B cell (primary cell): ENCODE data around the gene ZNF57. TPM values are rescaled to one million over a fixed set of nuclear protein-coding genes. Genes with fewer than 3 reads are reported as not detected.

Experiments used
- ATAC-seq: fragments of 200-7000 bp; cut with Tn5 transposase; one replicate; pipeline ENCODE4 v1.10.0; 2021; ENCODE audit warnings: low read depth, mild to moderate bottlenecking, moderate number of reproducible peaks, moderate library complexity
- CTCF ChIA-PET: fragments of 350-600 bp; sonication (Branson Sonifier 250); formaldehyde crosslinking; loops from one replicate; lab custom pipeline; 2021; ENCODE audit warnings: antibody characterized with exemption, inconsistent platforms; lab: Charles Lee
- POLR2A ChIA-PET: fragments of 350-600 bp; sonication (Branson Sonifier 250); formaldehyde crosslinking; loops from one replicate; lab custom pipeline; 2021; ENCODE audit warnings: antibody characterized with exemption; lab: Charles Lee
- DNase-seq: peaks from one replicate; pipeline ENCODE4 v3.0.0; 2013
- H2AFZ ChIP-seq: 2 replicates; pipeline ENCODE4 v1.6.1; 2012; ENCODE audit warnings: mild to moderate bottlenecking, low read depth, low read length; ENCODE audit not compliant: insufficient read depth, poor library complexity, severe bottlenecking
- H3K27ac ChIP-seq, 2 donors: 1 replicate in 1 of 2; 2 replicates in 1 of 2; pipeline ENCODE4 v1.5.1; 2012 to 2013; ENCODE audit warnings: low read length in 2 of 2, mild to moderate bottlenecking in 2 of 2, moderate library complexity in 1 of 2
- H3K27me3 ChIP-seq, 4 experiments: fragments of 200-600 bp in 1 of 4; sonication (generic) in 1 of 4; replicated peaks in 1 of 4; 1 replicate in 2 of 4; 2 replicates in 2 of 4; pipeline versions ENCODE4 v1.6.1 to v1.7.0; 2013 to 2016; ENCODE audit warnings: low read length in 3 of 4, mild to moderate bottlenecking in 2 of 4, mixed read lengths in 1 of 4, moderate library complexity in 1 of 4; ENCODE audit not compliant: insufficient read depth in 4 of 4, control insufficient read depth in 3 of 4; ENCODE audit errors: control extremely low read depth in 1 of 4
- H3K36me3 ChIP-seq, 2 experiments: replicated peaks in 1 of 2; 1 replicate in 1 of 2; 2 replicates in 1 of 2; pipeline versions ENCODE4 v1.6.1 to v1.7.1; 2013; ENCODE audit warnings: low read length in 1 of 2; ENCODE audit not compliant: insufficient read depth in 2 of 2, control insufficient read depth in 1 of 2; ENCODE audit errors: control extremely low read depth in 1 of 2, extremely low read depth in 1 of 2
- H3K4me1 ChIP-seq, 2 donors: fragments of 200-600 bp in 1 of 2; sonication (generic) in 1 of 2; 1 replicate in 1 of 2; 2 replicates in 1 of 2; pipeline versions ENCODE4 v1.5.1 to v1.6.1; 2013 to 2017; ENCODE audit warnings: low read length in 2 of 2; ENCODE audit not compliant: control insufficient read depth in 2 of 2, insufficient read depth in 2 of 2
- H3K4me2 ChIP-seq: replicated peaks from 2 replicates; pipeline ENCODE3; 2012; ENCODE audit warnings: mild to moderate bottlenecking, low read depth, low read length; ENCODE audit not compliant: poor library complexity, severe bottlenecking
- H3K4me3 ChIP-seq, 5 experiments: fragments of 200-600 bp in 1 of 5; sonication (generic) in 1 of 5; 1 replicate in 3 of 5; 2 replicates in 2 of 5; pipeline versions ENCODE4 v1.5.1 to v1.7.0; 2011 to 2016; ENCODE audit warnings: low read length in 4 of 5, mild to moderate bottlenecking in 4 of 5, low read depth in 2 of 5, control low read depth in 1 of 5, moderate library complexity in 1 of 5; ENCODE audit not compliant: insufficient read depth in 1 of 5; ENCODE audit errors: control extremely low read depth in 1 of 5, extremely low read depth in 1 of 5
- H3K79me2 ChIP-seq: fragments of 200-600 bp; sonication (generic); one replicate; pipeline ENCODE4 v1.6.0; 2016; ENCODE audit warnings: low read length; ENCODE audit not compliant: control insufficient read depth, insufficient read depth
- H3K9ac ChIP-seq: fragments of 200-600 bp; sonication (generic); 2 replicates; pipeline ENCODE4 v1.6.1; 2017; ENCODE audit warnings: mild to moderate bottlenecking, low read length, moderate library complexity
- H3K9me3 ChIP-seq, 3 donors: one replicate each; pipeline versions ENCODE4 v1.6.1 to v1.7.1; 2013; ENCODE audit warnings: low read length in 2 of 3; ENCODE audit not compliant: control insufficient read depth in 2 of 3, insufficient read depth in 1 of 3; ENCODE audit errors: control extremely low read depth in 1 of 3
- H4K20me1 ChIP-seq: 2 replicates; pipeline ENCODE4 v1.6.0; 2012; ENCODE audit warnings: mild to moderate bottlenecking, low read length; ENCODE audit not compliant: insufficient read depth, control insufficient read depth, poor library complexity, severe bottlenecking
- H3K27ac Mint-ChIP-seq: one replicate; pipeline ENCODE4 v1.8.0; 2021; ENCODE audit warnings: mixed read lengths
- H3K27me3 Mint-ChIP-seq: one replicate; pipeline ENCODE4 v1.8.0; 2021; ENCODE audit warnings: mixed read lengths
- H3K4me1 Mint-ChIP-seq: one replicate; pipeline ENCODE4 v1.8.0; 2021; ENCODE audit warnings: mixed read lengths
- H3K4me3 Mint-ChIP-seq: one replicate; pipeline ENCODE4 v1.8.0; 2021; ENCODE audit warnings: mixed read lengths
- H3K9me3 Mint-ChIP-seq: one replicate; pipeline ENCODE4 v1.8.0; 2022; ENCODE audit warnings: mixed read lengths; ENCODE audit not compliant: insufficient read depth
- EZH2 ChIP-seq: IDR thresholded peaks from 2 replicates; pipeline ENCODE4 v1.6.1; 2012; ENCODE audit warnings: borderline replicate concordance, low read depth, mild to moderate bottlenecking, moderate library complexity, low read length; ENCODE audit not compliant: insufficient read depth, poor library complexity, severe bottlenecking
- WGBS: methylation state at CpG from one replicate; pipeline ENCODE4 v1.1.5; 2013; ENCODE audit warnings: missing lambda C conversion rate; ENCODE audit not compliant: insufficient coverage; 5-methylcytosine and 5-hydroxymethylcytosine counted together
- intact Hi-C: fragments of 100-400 bp; cut with micrococcal nuclease; formaldehyde crosslinking; loops from one replicate; pipeline ENCODE4 v1.10.0; 2022
- polyA plus RNA-seq: library from polyadenylated mRNA; depleted of rRNA; stranded (reverse); fragments of >200 nt; gene quantifications from 2 replicates; pipeline ENCODE4 v1.2.3, GENCODE V29; 2012
- total RNA-seq, 2 donors: library from RNA; stranded (reverse); fragments of 120-200 nt in 1 of 2; gene quantifications; 1 replicate in 1 of 2; 2 replicates in 1 of 2; pipeline versions ENCODE4 v1.2.3 to v1.2.4, GENCODE V29; 2013 to 2022
- TF ChIP-seq, protein P1 (sequence below): fragments of 200-600 bp; IDR thresholded peaks from one replicate; pipeline ENCODE4 v1.8.0; 2022; ENCODE audit warnings: antibody characterized with exemption, mild to moderate bottlenecking

The ZNF57 gene
- total and polyA plus RNA-seq, 2 donors (not counting 1 experiment from before 2014, with no cell fraction given) = 1.4 to 3.4 TPM

DNA sequence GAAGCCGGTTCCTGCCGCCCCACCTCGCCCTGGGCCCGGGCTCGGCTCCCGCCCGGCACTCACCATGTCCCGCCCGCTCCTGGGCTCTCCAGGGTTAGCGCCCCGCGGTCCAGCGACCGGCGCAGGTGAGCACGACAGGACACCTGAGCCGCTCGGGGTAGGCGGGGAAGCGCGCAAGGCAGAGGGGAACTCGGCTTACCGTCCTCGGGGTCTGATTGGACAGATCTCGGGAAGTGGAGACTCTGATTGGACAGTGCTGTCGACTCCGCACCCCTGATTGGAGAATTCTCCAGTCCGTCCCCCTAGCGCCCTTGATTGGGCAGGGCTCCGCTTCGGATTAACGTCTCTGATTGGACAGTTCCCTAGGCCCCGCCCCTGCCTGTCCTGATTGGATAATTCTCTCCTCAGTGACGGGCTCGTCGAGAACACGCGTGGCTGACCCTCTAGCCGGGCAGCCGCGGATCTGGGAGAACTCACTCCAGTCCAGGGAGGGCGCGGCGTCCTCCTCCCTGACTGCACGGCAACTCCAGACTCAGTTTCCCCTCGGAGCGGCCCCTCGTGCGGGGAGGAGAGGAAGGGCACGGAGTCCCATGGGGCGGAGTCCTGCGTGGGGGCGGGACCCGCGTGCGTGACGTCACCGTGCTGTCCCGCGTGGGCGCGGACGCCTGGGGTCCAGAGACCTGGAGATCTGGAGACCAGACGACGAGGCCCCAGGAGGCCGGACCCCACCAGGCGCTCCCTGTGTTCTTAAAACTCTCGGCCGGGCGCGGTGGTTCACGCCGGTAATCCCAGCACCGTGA is 44.2 kb downstream of the ZNF57 start, which contains the start of gene ZNF77:
Gene ZNF77, minus strand, starts transcription at position 197 of the 800 bp plus-strand sequence. Its CDS starts 131 bp downstream, at position 66.
- H3K27ac ChIP-seq = peak within 1 kb of the TSS; percentile 81 to 94
- H3K9me3 ChIP-seq = no peaks in the 10 kb centered on the region
- peak within 1 kb of the TSS; percentile 90 for H3K9ac ChIP-seq
- peak; percentile 99 for DNase-seq
- H3K9me3 Mint-ChIP-seq = no peaks in the 10 kb centered on the region
- peaks cover 0 to 2% of the 10 kb centered on the region in 2 experiments for H3K36me3 ChIP-seq
- peak within 1 kb of the TSS; percentile 3 to 87 (median 79) for H3K4me3 ChIP-seq
- H3K4me1 Mint-ChIP-seq = peaks cover 35% of the 10 kb centered on the region
- POLR2A ChIA-PET = no interaction called here
- H3K4me1 ChIP-seq = peaks cover 14 to 28% of the 10 kb centered on the region in 2 donors
- H3K27me3 Mint-ChIP-seq = no peaks in the 10 kb centered on the region
- intact Hi-C loops = loop anchor here (1.0 kb wide), 1 partner anchor 45 kb away; the partner anchor contains the start of gene ZNF57
- CTCF ChIA-PET = interaction anchor here (0.6 kb wide), 1 partner anchor 13 kb away, joined by 3 read pairs; no protein-coding TSS in a partner anchor
- H2AFZ ChIP-seq = peak within 1 kb of the TSS; percentile 97
- no peaks in the 10 kb centered on the region for H4K20me1 ChIP-seq
- TF ChIP-seq, protein P1, sequence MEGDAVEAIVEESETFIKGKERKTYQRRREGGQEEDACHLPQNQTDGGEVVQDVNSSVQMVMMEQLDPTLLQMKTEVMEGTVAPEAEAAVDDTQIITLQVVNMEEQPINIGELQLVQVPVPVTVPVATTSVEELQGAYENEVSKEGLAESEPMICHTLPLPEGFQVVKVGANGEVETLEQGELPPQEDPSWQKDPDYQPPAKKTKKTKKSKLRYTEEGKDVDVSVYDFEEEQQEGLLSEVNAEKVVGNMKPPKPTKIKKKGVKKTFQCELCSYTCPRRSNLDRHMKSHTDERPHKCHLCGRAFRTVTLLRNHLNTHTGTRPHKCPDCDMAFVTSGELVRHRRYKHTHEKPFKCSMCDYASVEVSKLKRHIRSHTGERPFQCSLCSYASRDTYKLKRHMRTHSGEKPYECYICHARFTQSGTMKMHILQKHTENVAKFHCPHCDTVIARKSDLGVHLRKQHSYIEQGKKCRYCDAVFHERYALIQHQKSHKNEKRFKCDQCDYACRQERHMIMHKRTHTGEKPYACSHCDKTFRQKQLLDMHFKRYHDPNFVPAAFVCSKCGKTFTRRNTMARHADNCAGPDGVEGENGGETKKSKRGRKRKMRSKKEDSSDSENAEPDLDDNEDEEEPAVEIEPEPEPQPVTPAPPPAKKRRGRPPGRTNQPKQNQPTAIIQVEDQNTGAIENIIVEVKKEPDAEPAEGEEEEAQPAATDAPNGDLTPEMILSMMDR = no peak
- peak; percentile 96 for TF ChIP-seq EZH2
- peaks cover 29% of the 10 kb centered on the region for H3K79me2 ChIP-seq
- peak within 1 kb of the TSS; percentile 96 for H3K27ac Mint-ChIP-seq
- no peaks in the 10 kb centered on the region for H3K27me3 ChIP-seq
- ATAC-seq = peak; percentile 97
- H3K4me2 ChIP-seq = peak within 1 kb of the TSS; percentile 97
- WGBS = 1% methylated on average over 74 of the region's 74 CpGs
- H3K4me3 Mint-ChIP-seq = peak within 1 kb of the TSS; percentile 97
